Panc1 (cell line): Measurements from ENCODE around the gene PAK1IP1. TPM values are rescaled to one million over a fixed set of nuclear protein-coding genes. Genes with fewer than 3 reads are reported as not detected.

Experiments
- ATAC-seq: fragments of 200-7000 bp; cut with Tn5 transposase; 2 replicates; pipeline ENCODE4 v1.9.1; 2020; ENCODE audit warnings: mild to moderate bottlenecking, moderate library complexity
- BruUV-seq: library from RNA; stranded (reverse); fragments of 400-500 nt; replicated peaks from 2 replicates; lab custom pipeline; 2021; lab: Mats Ljungman, UMichigan
- CTCF ChIA-PET: fragments of 300-600 bp; sonication (Branson Sonifier 250); formaldehyde crosslinking; loops from one replicate; lab custom pipeline; 2022; ENCODE audit warnings: antibody characterized with exemption; lab: Charles Lee
- POLR2A ChIA-PET: fragments of 300-600 bp; sonication (Branson Sonifier 250); formaldehyde crosslinking; loops from one replicate; lab custom pipeline; 2022; ENCODE audit warnings: antibody characterized with exemption; lab: Charles Lee
- DNase-seq: peaks from one replicate; pipeline ENCODE4 v3.0.0-alpha.2; 2010; ENCODE audit warnings: low read depth, low spot score
- H3K27ac ChIP-seq: 2 replicates; pipeline ENCODE4 v1.5.1; 2011; ENCODE audit warnings: mild to moderate bottlenecking, low read length, inconsistent platforms
- H3K27me3 ChIP-seq: fragments of 200-500 bp; sonication (Bioruptor generic); 2 replicates; pipeline ENCODE4 v1.6.0; 2014; ENCODE audit warnings: low read length, inconsistent platforms; ENCODE audit not compliant: control insufficient read depth, insufficient read depth
- H3K36me3 ChIP-seq: fragments of 200-500 bp; sonication (Bioruptor generic); 2 replicates; pipeline ENCODE4 v1.5.1; 2014; ENCODE audit warnings: inconsistent platforms, mild to moderate bottlenecking, low read length, moderate library complexity; ENCODE audit not compliant: control insufficient read depth, insufficient read depth
- H3K4me1 ChIP-seq: 2 replicates; pipeline ENCODE4 v1.5.1; 2011; ENCODE audit warnings: inconsistent platforms, mild to moderate bottlenecking, low read length, moderate library complexity; ENCODE audit not compliant: control insufficient read depth, insufficient read depth
- H3K4me3 ChIP-seq, 2 experiments: 2 replicates each; pipeline ENCODE4 v1.5.1; 2011 to 2012; ENCODE audit warnings: low read depth in 2 of 2, low read length in 2 of 2, mild to moderate bottlenecking in 2 of 2, inconsistent platforms in 1 of 2, moderate library complexity in 1 of 2
- H3K9me3 ChIP-seq: fragments of 200-500 bp; sonication (Bioruptor generic); 2 replicates; pipeline ENCODE4 v1.5.1; 2014; ENCODE audit warnings: low read depth, mild to moderate bottlenecking, inconsistent platforms, low read length, moderate library complexity; ENCODE audit not compliant: control insufficient read depth, insufficient read depth
- CTCF ChIP-seq: fragments of 450-650 bp; IDR thresholded peaks from 2 replicates; pipeline ENCODE4 v1.5.1; 2017; ENCODE audit warnings: mild to moderate bottlenecking
- POLR2AphosphoS5 ChIP-seq: IDR thresholded peaks from 2 replicates; pipeline ENCODE4 v1.6.1; 2012; ENCODE audit warnings: mild to moderate bottlenecking, low read depth, low read length, moderate library complexity
- REST ChIP-seq, 2 experiments: IDR thresholded peaks; 2 replicates each; pipeline ENCODE4 v1.6.1; 2011 to 2012; ENCODE audit warnings: low read depth in 2 of 2, control low read depth in 1 of 2, low read length in 1 of 2, mild to moderate bottlenecking in 1 of 2, moderate library complexity in 1 of 2; ENCODE audit not compliant: insufficient read depth in 1 of 2
- SIN3A ChIP-seq: IDR thresholded peaks from 2 replicates; pipeline ENCODE4 v1.6.1; 2012; ENCODE audit warnings: low read depth, mild to moderate bottlenecking, low read length, moderate library complexity, borderline replicate concordance; ENCODE audit not compliant: insufficient read depth
- TCF7L2 ChIP-seq: IDR thresholded peaks from 2 replicates; pipeline ENCODE4 v1.6.1; 2011; ENCODE audit warnings: mild to moderate bottlenecking, low read depth, low read length, inconsistent platforms
- in situ Hi-C: cut with HindIII; loops from 2 replicates; pipeline ENCODE4 v1.10.0; 2016; ENCODE audit warnings: low sequenced_read_pairs, low pct_unique_long_range_greater_than_20kb
- intact Hi-C: fragments of 100-400 bp; cut with micrococcal nuclease; formaldehyde crosslinking; loops from one replicate; pipeline ENCODE4 v1.10.0; 2022; ENCODE audit not compliant: unreplicated experiment
- total RNA-seq: library from RNA; stranded (reverse); gene quantifications from one replicate; pipeline ENCODE4 v1.2.1, GENCODE V29; 2021; ENCODE audit not compliant: unreplicated experiment

The PAK1IP1 gene
- total RNA-seq, 1 experiment from 2014 or later: 27.3 TPM

GRCh38 chr6:10686901-10687300, 7.9 kb upstream of the PAK1IP1 start:
- Histone ChIP-seq H3K36me3 (no peaks in the 10 kb centered on the region), H3K27me3 (no peaks in the 10 kb centered on the region), H3K27ac (no peak overlapping the region), H3K4me1 (peaks cover 10% of the 10 kb centered on the region), H3K4me3 (no peak overlapping the region), H3K9me3 (no peaks in the 10 kb centered on the region)
- TF ChIP-seq CTCF (no peak), POLR2AphosphoS5 (no peak), SIN3A (no peak), REST (IDR thresholded peaks at IDR 0.05; ENCODE audit: insufficient read depth in 1 of 2, low read depth in 2 of 2, low read length in 1 of 2) (no peak), TCF7L2 (no peak)
- BruUV-seq: no TSS peak
- in situ Hi-C loops (no loop called here), intact Hi-C loops (no loop called here)
- ChIA-PET CTCF (no interaction called here), POLR2A (interaction anchor here (0.5 to 0.8 kb wide), 2 partner anchors 50 to 73 kb away, joined by 3 to 7 read pairs; no protein-coding TSS in a partner anchor)
- ATAC-seq (no peak), DNase-seq (no peak)

- DNase-seq (no peak), ATAC-seq (no peak; the same call in 1 of the 2 replicates)
- Histone ChIP-seq H3K4me1 (peaks cover 11% of the 10 kb centered on the region), H3K27me3 (no peaks in the 10 kb centered on the region), H3K4me3 (no peak overlapping the region), H3K27ac (no peak overlapping the region), H3K36me3 (no peaks in the 10 kb centered on the region), H3K9me3 (no peaks in the 10 kb centered on the region)
- TF ChIP-seq REST (IDR thresholded peaks at IDR 0.05; ENCODE audit: insufficient read depth in 1 of 2, low read depth in 2 of 2, low read length in 1 of 2): no peak
- ChIA-PET POLR2A (interaction anchor here (0.8 kb wide), 1 partner anchor 74 kb away, joined by 7 read pairs; no protein-coding TSS in a partner anchor), CTCF (no interaction called here)
- intact Hi-C loops (no loop called here), in situ Hi-C loops (no loop called here)
- no TSS peak for BruUV-seq
These were observed 7.2 kb upstream of the PAK1IP1 start for GRCh38 chr6:10687582-10687981.
